Heart left ventricle (tissue), 16 donors: ENCODE data around the gene ALPG. TPM values are rescaled to one million over a fixed set of nuclear protein-coding genes. Genes with fewer than 3 reads are reported as not detected.

ENCODE experiments used
- ATAC-seq, 4 donors: fragments of 200-7000 bp; cut with Tn5 transposase; one replicate each; pipeline ENCODE4 v1.9.1; 2020 to 2022; ENCODE audit warnings: moderate library complexity in 4 of 4, mild to moderate bottlenecking in 3 of 4, moderate number of reproducible peaks in 1 of 4
- DNase-seq, 5 donors: peaks; one replicate each; pipeline ENCODE4 v3.0.0-alpha.2; 2020
- H3K27ac ChIP-seq, 12 donors: fragments of 200-600 bp; sonication (generic) in 4 of 12; one replicate each; pipeline versions ENCODE4 v1.5.0 to v1.8.0; 2016 to 2022; ENCODE audit warnings: mild to moderate bottlenecking in 2 of 12
- H3K27me3 ChIP-seq, 9 donors: fragments of 200-600 bp; sonication (generic) in 2 of 9; one replicate each; pipeline versions ENCODE4 v1.5.1 to v1.8.0; 2016 to 2022; ENCODE audit warnings: mild to moderate bottlenecking in 3 of 9
- H3K36me3 ChIP-seq, 9 donors: fragments of 200-600 bp; sonication (generic) in 2 of 9; one replicate each; pipeline versions ENCODE4 v1.5.0 to v1.8.0; 2018 to 2022; ENCODE audit warnings: mild to moderate bottlenecking in 2 of 9
- H3K4me1 ChIP-seq, 12 donors: fragments of 200-600 bp; sonication (generic) in 4 of 12; one replicate each; pipeline versions ENCODE4 v1.5.0 to v1.8.0; 2016 to 2022; ENCODE audit warnings: mild to moderate bottlenecking in 3 of 12
- H3K4me3 ChIP-seq, 12 donors: fragments of 200-600 bp; sonication (generic) in 4 of 12; one replicate each; pipeline versions ENCODE4 v1.5.0 to v1.8.0; 2017 to 2022; ENCODE audit warnings: mild to moderate bottlenecking in 9 of 12, moderate library complexity in 4 of 12
- H3K9me3 ChIP-seq, 12 donors: fragments of 200-600 bp; sonication (generic) in 4 of 12; one replicate each; pipeline versions ENCODE4 v1.5.0 to v1.8.0; 2016 to 2022; ENCODE audit warnings: mild to moderate bottlenecking in 1 of 12
- CTCF ChIP-seq, 12 donors: fragments of 200-600 bp; sonication (generic) in 4 of 12; IDR thresholded peaks; one replicate each; pipeline versions ENCODE4 v1.5.0 to v1.8.0; 2018 to 2022; ENCODE audit warnings: antibody characterized with exemption in 12 of 12, mild to moderate bottlenecking in 5 of 12
- POLR2A ChIP-seq, 2 donors: fragments of 450-650 bp; IDR thresholded peaks; one replicate each; pipeline ENCODE4 v1.6.1; 2017; ENCODE audit warnings: antibody characterized with exemption in 2 of 2, mild to moderate bottlenecking in 2 of 2, moderate library complexity in 2 of 2
- WGBS, 4 donors: extraction: QIAGEN DNeasy Blood & Tissue Kit in 2 of 4; methylation state at CpG; one replicate each; pipeline versions ENCODE4 v1.1.5 to v1.1.7; 2013 to 2018; 5-methylcytosine and 5-hydroxymethylcytosine counted together
- intact Hi-C, 10 donors: fragments of 100-400 bp; cut with DNase I; formaldehyde crosslinking; loops; one replicate each; pipeline versions ENCODE4 v1.11.1 to v1.14.2; 2022
- polyA plus RNA-seq, 2 donors: library from polyadenylated mRNA; stranded (reverse); fragments of 200-250 nt; gene quantifications; one replicate each; pipeline ENCODE4 v1.2.3, GENCODE V29; 2013
- total RNA-seq, 9 donors: library from RNA; depleted of rRNA in 2 of 9; stranded (reverse); fragments of >200 nt in 2 of 9; fragmentation: NEBNext Ultra II Directional in 3 of 9; extraction: Animal tissue kit (Norgen Biotek cat#: 25700) in 3 of 9; gene quantifications; one replicate each; pipeline versions ENCODE4 v1.1.0 to v1.2.4, GENCODE V29; 2016 to 2023
- donor health status: ischemic (EF 13 %, LVEDD 7.1; RV severe dilation, severe dysfunction).
- donor health status: healthy with polysubstance abuse.
- donor health status: DM: no; HTN: yes; CAD: no.
- donor health status: DM: no; HTN: no; CAD: no.
- donor health status: ischemic (EF 25% LVEDD 6.9; RV normal size, moderate dysfunction).
- donor health status: ischemic (EF 25% LVEDD 5.7; RV mildly dilated, moderate dysfunction).
- donor health status: healthy.
- donor health status: DM: yes; HTN: yes; CAD: no.
- donor health status: ischemic (EF 35%, LVEDD 5.7; RV mildly dilated, moderate dysfunction).
- donor health status: nonischemic (EF 11% LVEDD 7.7; RV severe dilation, severe dysfunction).
- donor health status: DM: yes; HTN: yes; CAD: no.
- donor health status: PGD.
- donor health status: ischemic (EF 29% LVEDD 5.4; RV normal size, mild dysfunction).
- donor health status: nonischemic (EF 23%, LVEDD 6.1; RV moderate dilation, normal function).

The ALPG gene
- total and polyA plus RNA-seq, 11 donors: not detected

- H3K9me3 ChIP-seq: peaks cover 0 to 11% (median 0%) of the 10 kb centered on the region in 12 donors
- H3K4me3 ChIP-seq: peak overlapping the region in 10 of 12 donors; percentile 4 to 42 (median 32)
- H3K27ac ChIP-seq: no peak overlapping the region
- TF ChIP-seq CTCF (IDR thresholded peaks at IDR 0.05) (no peak), POLR2A (IDR thresholded peaks at IDR 0.05) (no peak)
- peaks cover 0 to 27% (median 8%) of the 10 kb centered on the region in 12 donors for H3K4me1 ChIP-seq
- intact Hi-C loops: no loop called here
- DNase-seq (peak in 1 of 5 donors; percentile 60), ATAC-seq (peak in 1 of 4 donors; percentile 21)
- peaks cover 37 to 93% (median 61%) of the 10 kb centered on the region in 9 donors for H3K27me3 ChIP-seq
- H3K36me3 ChIP-seq: no peaks in the 10 kb centered on the region
- 2 to 3% (median 2%) methylated on average over 39 to 49 of the region's 49 CpGs for WGBS, 4 donors
Observed at GRCh38 chr2:232418466-232419244, 12.0 kb downstream of the ALPG start.

- intact Hi-C loops: no loop called here
- DNase-seq (peak in 1 of 5 donors; percentile 62), ATAC-seq (no peak)
- Histone ChIP-seq H3K4me1 (peaks cover 0 to 27% (median 8%) of the 10 kb centered on the region in 12 donors), H3K36me3 (no peaks in the 10 kb centered on the region), H3K4me3 (peak overlapping the region in 8 of 12 donors; percentile 4 to 42 (median 32)), H3K27me3 (peaks cover 33 to 93% (median 61%) of the 10 kb centered on the region in 9 donors), H3K9me3 (peaks cover 0 to 11% (median 0%) of the 10 kb centered on the region in 12 donors), H3K27ac (no peak overlapping the region)
- TF ChIP-seq POLR2A (IDR thresholded peaks at IDR 0.05): no peak
- no peak for TF ChIP-seq CTCF (IDR thresholded peaks at IDR 0.05)
- WGBS, 4 donors: 1 to 4% (median 2%) methylated on average over 36 to 79 of the region's 79 CpGs
Observed at GRCh38 chr2:232419245-232420072, 12.8 kb downstream of the ALPG start.

GRCh38 chr2:232420073-232420454 is 13.4 kb downstream of the ALPG start:
- Histone ChIP-seq H3K27me3 (peaks cover 33 to 94% (median 60%) of the 10 kb centered on the region in 9 donors), H3K27ac (no peak overlapping the region), H3K4me1 (peaks cover 0 to 27% (median 8%) of the 10 kb centered on the region in 12 donors), H3K36me3 (no peaks in the 10 kb centered on the region), H3K9me3 (peaks cover 0 to 11% (median 0%) of the 10 kb centered on the region in 12 donors), H3K4me3 (peak overlapping the region in 1 of 12 donors; percentile 11)
- TF ChIP-seq POLR2A (IDR thresholded peaks at IDR 0.05): no peak
- no peak for TF ChIP-seq CTCF (IDR thresholded peaks at IDR 0.05)
- DNase-seq: no peak
- no peak for ATAC-seq
- intact Hi-C loops: no loop called here
- 2 to 9% (median 4%) methylated on average over 10 to 22 of the region's 22 CpGs for WGBS, 4 donors
